ENCODE data around the gene HTRA3.
A peak's percentile ranks its signal among the peaks of the same experiment; 100 is the strongest.

The HTRA3 gene

GRCh38 chr4:8269535-8270417 lies at the start of gene HTRA3:
TSS of gene HTRA3 (plus strand) at chr4:8269754. CDS start at chr4:8269969, 215 bp downstream.
- DNase-seq, result no peak

- no peak for DNase-seq
Measured at GRCh38 chr4:8220661-8221450, 48.7 kb upstream of the HTRA3 start.

- DNase-seq, result no peak
Measured at GRCh38 chr4:8221476-8221875, 48.1 kb upstream of the HTRA3 start.

GRCh38 chr4:8221985-8222384 lies 47.6 kb upstream of the HTRA3 start:
- DNase-seq, result no peak

GRCh38 chr4:8222609-8223388 lies 46.8 kb upstream of the HTRA3 start:
- no peak for DNase-seq

- DNase-seq, result no peak
Measured at GRCh38 chr4:8224267-8224974, 45.1 kb upstream of the HTRA3 start.

GRCh38 chr4:8224975-8225625 lies 44.5 kb upstream of the HTRA3 start:
- no peak for DNase-seq

- DNase-seq, result peak; percentile 84
Measured at GRCh38 chr4:8225706-8226443, 43.7 kb upstream of the HTRA3 start.

GRCh38 chr4:8227201-8227770 lies 42.3 kb upstream of the HTRA3 start:
- DNase-seq, result no peak

GRCh38 chr4:8227771-8228318 lies 41.7 kb upstream of the HTRA3 start:
- DNase-seq, result no peak

GRCh38 chr4:8228319-8229250 lies 41.0 kb upstream of the HTRA3 start:
- peak; percentile 46 for DNase-seq

GRCh38 chr4:8229331-8229975 lies 40.1 kb upstream of the HTRA3 start:
- DNase-seq, result no peak

GRCh38 chr4:8230033-8230432 lies 39.5 kb upstream of the HTRA3 start:
- DNase-seq, result no peak

- DNase-seq, result no peak
Measured at GRCh38 chr4:8230891-8231290, 38.7 kb upstream of the HTRA3 start.

GRCh38 chr4:8231551-8232049 lies 38.0 kb upstream of the HTRA3 start:
- no peak for DNase-seq

- no peak for DNase-seq
Measured at GRCh38 chr4:8232748-8233147, 36.8 kb upstream of the HTRA3 start.

GRCh38 chr4:8233672-8234484 lies 35.7 kb upstream of the HTRA3 start:
- DNase-seq, result no peak

- DNase-seq, result no peak
Measured at GRCh38 chr4:8234715-8235114, 34.8 kb upstream of the HTRA3 start.

Measured in NCI-H1092 (cell line).